NAMALWA (cell line): ENCODE measurements around the gene COPE.
A peak's percentile ranks its signal among the peaks of the same experiment; 100 is the strongest.
"Not testable (repeated sequence)": the region's sequence is repeated elsewhere in the genome, so short reads cannot be mapped to it uniquely, and the experiment has no call there.

Source experiments
- DNase-seq: peaks from one replicate; pipeline ENCODE4 v3.0.0-alpha.2; 2015; ENCODE audit warnings: low spot score

Gene COPE

GRCh38 chr19:18940769-18941627 lies 21.8 kb upstream of the COPE start, which contains the start of gene HOMER3:
Gene HOMER3 (minus strand): TSS chr19:18941217. CDS start chr19:18938982, 2,235 bp downstream.
- DNase-seq, result peak; percentile 44

GRCh38 chr19:18939922-18940768 lies 21.0 kb upstream of the COPE start:
- DNase-seq, result no peak

- DNase-seq, result no peak
Measured at GRCh38 chr19:18939163-18939562, 20.0 kb upstream of the COPE start.

- DNase-seq, result no peak
Measured at GRCh38 chr19:18933297-18933696, 14.1 kb upstream of the COPE start.

GRCh38 chr19:18932216-18932841 lies 13.1 kb upstream of the COPE start:
- DNase-seq, result peak; percentile 84

- DNase-seq, result no peak
Measured at GRCh38 chr19:18931316-18932162, 12.4 kb upstream of the COPE start.

- DNase-seq, result no peak
Measured at GRCh38 chr19:18929311-18929710, 10.1 kb upstream of the COPE start.

- no peak for DNase-seq
Measured at GRCh38 chr19:18928018-18928805, 9.0 kb upstream of the COPE start.

GRCh38 chr19:18924684-18925213 lies 5.6 kb upstream of the COPE start:
- DNase-seq, result no peak

GRCh38 chr19:18922228-18922985 lies 3.2 kb upstream of the COPE start:
- DNase-seq, result no peak

- DNase-seq, result no peak
Measured at GRCh38 chr19:18921593-18921992, 2.4 kb upstream of the COPE start.

- no peak for DNase-seq
Measured at GRCh38 chr19:18920400-18920799, 1.2 kb upstream of the COPE start.

- no peak for DNase-seq
Measured at GRCh38 chr19:18919900-18920214, 670 bp upstream of the COPE start.

- not testable (repeated sequence) for DNase-seq
Measured at GRCh38 chr19:18917593-18917992, 1.6 kb downstream of the COPE start.

GRCh38 chr19:18915639-18916038 lies 3.5 kb downstream of the COPE start:
- DNase-seq, result peak; percentile 75

GRCh38 chr19:18913466-18913865 lies 5.7 kb downstream of the COPE start:
- no peak for DNase-seq

- no peak for DNase-seq
Measured at GRCh38 chr19:18912933-18913332, 6.3 kb downstream of the COPE start.

- no peak for DNase-seq
Measured at GRCh38 chr19:18910801-18911436, 8.3 kb downstream of the COPE start.

GRCh38 chr19:18910010-18910409 lies 9.2 kb downstream of the COPE start:
- DNase-seq, result no peak
